Epithelial cell of proximal tubule (primary cell): ENCODE measurements around the gene ITGB7. TPM values are rescaled to one million over a fixed set of nuclear protein-coding genes. Genes with fewer than 3 reads are reported as not detected.

ENCODE experiments used
- DNase-seq: peaks from one replicate; pipeline ENCODE4 v3.0.0-alpha.2; 2011; ENCODE audit warnings: low read depth
- H3K4me3 ChIP-seq: 2 replicates; pipeline ENCODE4 v1.5.1; 2011; ENCODE audit warnings: low read depth, mild to moderate bottlenecking, low read length
- CTCF ChIP-seq: conservative IDR thresholded peaks from 2 replicates; pipeline ENCODE4 v1.5.1; 2012; ENCODE audit warnings: low read depth, mild to moderate bottlenecking, low read length
- total RNA-seq: library from RNA; depleted of rRNA; stranded (reverse); fragments of >200 nt; gene quantifications from 2 replicates; pipeline ENCODE4 v1.2.3, GENCODE V29; 2015

ITGB7 gene
- total RNA-seq, 1 donor from 2014 or later: 0.46 TPM

DNA sequence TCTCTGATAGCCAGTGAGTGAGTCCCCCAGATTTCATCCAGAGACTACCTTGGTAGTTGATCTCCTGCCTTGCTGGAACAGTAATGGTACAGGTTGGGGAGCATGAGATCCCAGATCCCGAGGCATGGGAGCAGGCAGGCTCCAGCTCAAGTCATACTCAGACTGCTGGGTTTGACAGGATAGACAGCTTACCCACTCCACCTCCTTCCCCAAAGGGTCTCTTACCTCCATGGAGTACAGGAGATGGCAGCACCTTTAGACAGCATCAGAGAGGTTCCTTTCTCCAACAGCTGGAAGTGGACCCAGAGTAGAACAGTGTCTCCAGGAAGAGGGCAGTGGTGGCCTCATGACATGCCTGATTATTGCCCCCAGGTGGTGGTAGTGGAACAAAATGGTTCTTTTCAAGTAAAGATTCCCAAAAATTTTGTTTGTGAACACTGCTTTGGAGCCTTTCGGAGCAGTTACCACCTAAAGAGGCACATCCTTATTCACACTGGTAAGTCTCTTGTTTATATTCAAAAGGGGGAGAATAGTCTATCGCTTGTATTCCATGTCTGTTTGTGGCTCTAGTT lies 21.4 kb downstream of the ITGB7 start:
- H3K4me3 ChIP-seq: no peak overlapping the region
- no peak for DNase-seq
- TF ChIP-seq CTCF: peak; percentile 16

DNA sequence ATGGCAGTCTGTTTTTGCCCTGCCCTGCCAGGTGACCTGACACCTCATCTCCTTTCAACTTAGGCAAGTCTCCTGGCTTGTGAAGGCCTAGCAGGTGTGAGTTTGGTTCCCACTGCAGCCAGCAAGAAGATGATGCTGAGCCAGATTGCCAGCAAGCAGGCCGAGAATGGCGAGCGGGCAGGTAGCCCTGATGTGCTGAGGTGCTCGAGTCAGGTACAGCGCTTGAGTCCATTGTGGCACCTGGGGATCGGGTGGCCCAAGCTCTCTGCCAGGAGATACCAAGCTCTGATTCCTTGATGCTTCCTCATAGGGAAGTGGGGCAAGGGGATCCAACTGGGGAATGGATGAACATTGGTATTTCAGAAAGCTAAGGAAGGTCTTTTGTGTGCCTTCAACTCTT lies 22.2 kb downstream of the ITGB7 start:
- H3K4me3 ChIP-seq: no peak overlapping the region
- no peak for TF ChIP-seq CTCF
- no peak for DNase-seq

DNA sequence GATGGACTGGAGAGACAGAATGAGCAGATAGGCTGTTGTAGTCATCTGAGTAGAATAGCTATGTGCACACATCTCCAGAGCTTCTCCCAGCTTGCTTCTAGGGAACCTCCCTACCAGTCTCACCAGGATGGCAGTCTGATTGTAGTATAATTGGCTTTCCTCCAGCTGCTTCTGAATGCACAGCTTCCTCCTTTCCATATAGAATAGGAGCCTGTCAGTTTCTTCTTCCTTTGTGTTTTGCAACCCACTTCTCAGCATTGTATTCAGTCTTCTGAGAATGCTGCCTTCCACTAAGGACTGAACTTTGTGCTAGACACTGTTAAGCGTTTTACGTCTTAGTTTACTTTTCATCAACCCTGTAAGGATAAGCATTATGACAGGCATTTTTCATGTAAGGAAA lies 24.1 kb downstream of the ITGB7 start:
- no peak for DNase-seq
- H3K4me3 ChIP-seq: no peak overlapping the region
- no peak for TF ChIP-seq CTCF

DNA sequence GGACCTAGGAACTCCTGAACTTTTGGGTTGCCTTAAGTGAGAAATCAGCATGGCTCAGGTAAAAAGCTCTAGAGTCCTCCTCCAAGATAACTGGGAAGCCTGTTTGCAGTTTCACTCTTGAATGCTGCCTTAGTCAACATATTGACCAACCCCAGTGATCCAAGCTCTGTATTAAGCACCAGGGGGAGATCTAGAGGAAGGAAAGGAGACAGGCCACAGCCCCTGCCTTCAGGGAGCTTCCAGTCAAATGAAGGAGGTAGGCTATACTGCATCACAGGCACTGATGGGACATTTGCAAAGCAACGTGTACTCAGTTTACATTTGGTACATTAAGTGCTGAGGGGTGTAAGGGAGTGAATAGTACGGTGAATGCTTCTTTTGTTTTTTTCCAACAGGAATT lies 25.1 kb downstream of the ITGB7 start:
- H3K4me3 ChIP-seq: peak overlapping the region; percentile 84
- no peak for TF ChIP-seq CTCF
- no peak for DNase-seq

- DNase-seq: no peak
- H3K4me3 ChIP-seq: peak overlapping the region; percentile 84
- TF ChIP-seq CTCF: no peak
Observed at GRCh38 chr12:53180931-53181645, 26.0 kb downstream of the ITGB7 start.

GRCh38 chr12:53180220-53180930 lies 26.7 kb downstream of the ITGB7 start, which contains the start of the genes CSAD and ZNF740:
Gene CSAD (minus strand): TSS chr12:53180925. CDS start chr12:53173470, 7,455 bp downstream.
Gene ZNF740 (plus strand): TSS chr12:53180722. CDS start chr12:53181984, 1,262 bp downstream.
- peak within 1 kb of the TSS; percentile 84 for H3K4me3 ChIP-seq
- no peak for TF ChIP-seq CTCF
- DNase-seq: no peak
